K562 (cell line): ENCODE results near the gene COPS6. TPM values are rescaled to one million over a fixed set of nuclear protein-coding genes. Genes with fewer than 3 reads are reported as not detected.

Experiments
- ARNT ChIP-seq, 2 experiments: fragments of 450-650 bp; IDR thresholded peaks; 2 replicates each; pipeline ENCODE4 v1.6.1; 2016; ENCODE audit warnings: mild to moderate bottlenecking in 1 of 2
- BRD9 ChIP-seq: fragments of 450-650 bp; IDR thresholded peaks from 2 replicates; pipeline ENCODE4 v1.6.1; 2018; ENCODE audit warnings: low read depth; ENCODE audit not compliant: partially characterized antibody
- CHCHD3 ChIP-seq: fragments of 250-450 bp; sonication (Bioruptor Pico); IDR thresholded peaks from 2 replicates; pipeline ENCODE4 v2.1.2; 2022; ENCODE audit warnings: mild to moderate bottlenecking
- E2F8 ChIP-seq: fragments of 450-650 bp; IDR thresholded peaks from 2 replicates; pipeline ENCODE4 v1.7.1; 2018; ENCODE audit warnings: mild to moderate bottlenecking, low read depth; ENCODE audit not compliant: partially characterized antibody
- GTF3C2 ChIP-seq: IDR thresholded peaks from 3 replicates; pipeline ENCODE4 v1.6.1; 2011; ENCODE audit warnings: borderline replicate concordance, mild to moderate bottlenecking, moderate library complexity; ENCODE audit not compliant: insufficient read length; ENCODE audit errors: extremely low read depth
- HDAC3 ChIP-seq: fragments of 450-650 bp; IDR thresholded peaks from 2 replicates; pipeline ENCODE4 v1.6.1; 2018; ENCODE audit warnings: borderline replicate concordance, mild to moderate bottlenecking, moderate library complexity; ENCODE audit not compliant: partially characterized antibody
- HEY1 ChIP-seq: fragments of 250-450 bp; sonication (Bioruptor Pico); IDR thresholded peaks from 2 replicates; pipeline ENCODE4 v1.5.0; 2020; ENCODE audit warnings: mild to moderate bottlenecking, moderate library complexity, borderline replicate concordance
- MAZ ChIP-seq, 2 experiments: fragments of 450-650 bp in 1 of 2; sonication (generic) in 1 of 2; formaldehyde crosslinking; IDR thresholded peaks in 1 of 2; conservative IDR thresholded peaks in 1 of 2; 2 replicates each; pipeline versions ENCODE4 v1.4.0 to v1.5.0; 2020; ENCODE audit warnings: mild to moderate bottlenecking in 1 of 2, missing genetic modification reagents in 1 of 2
- ZNF165 ChIP-seq: fragments of 250-450 bp; sonication (Bioruptor Pico); IDR thresholded peaks from 2 replicates; pipeline ENCODE4 v1.4.0; 2020; ENCODE audit warnings: borderline replicate concordance
- ZNF217 ChIP-seq: sonication (generic); formaldehyde crosslinking; IDR thresholded peaks from 2 replicates; pipeline ENCODE4 v1.8.0; 2022; ENCODE audit warnings: mild to moderate bottlenecking, missing genetic modification reagents
- ZNF408 ChIP-seq: fragments of 250-450 bp; sonication (Bioruptor Pico); IDR thresholded peaks from 2 replicates; pipeline ENCODE4 v1.4.0; 2020; ENCODE audit warnings: low read depth, mild to moderate bottlenecking, moderate library complexity
- ZNF444 ChIP-seq: fragments of 250-450 bp; sonication (Bioruptor Pico); IDR thresholded peaks from 2 replicates; pipeline ENCODE4 v1.4.0; 2020; ENCODE audit warnings: mild to moderate bottlenecking, moderate library complexity
- polyA plus RNA-seq, 8 experiments: library from polyadenylated mRNA; depleted of rRNA in 4 of 8; stranded (reverse) in 5 of 8; unstranded in 3 of 8; fragments of >200 nt; fragmentation: Nextera tagmentation in 2 of 8; fragmentation: Illumina TruSeq in 1 of 8; extraction: Ambion mirVana in 2 of 8; extraction: Trizol in 1 of 8; gene quantifications; 2 replicates each; pipeline versions ENCODE4 v1.2.1 to v1.2.3, GENCODE V29; 2011 to 2014; ENCODE audit warnings: inconsistent platforms in 1 of 8, missing spikeins in 1 of 8
- total RNA-seq, 7 experiments: library from RNA; depleted of rRNA in 6 of 7; stranded (reverse); fragments of >200 nt in 6 of 7; fragmentation: Illumina TruSeq in 2 of 7; extraction: Trizol in 2 of 7; gene quantifications; 2 replicates each; pipeline versions ENCODE4 v1.2.1 to v1.2.3, GENCODE V29; 2011 to 2021; ENCODE audit warnings: low replicate concordance in 1 of 7
- TF ChIP-seq, protein P1 (sequence below), 3 experiments: fragments of 200-800 bp in 1 of 3; fragments of 250-450 bp in 1 of 3; fragments of 450-650 bp in 1 of 3; sonication (Bioruptor Pico) in 1 of 3; sonication (Bioruptor generic) in 1 of 3; formaldehyde crosslinking in 1 of 3; IDR thresholded peaks; 2 replicates each; pipeline versions ENCODE4 v1.6.1 to v1.8.0; 2016 to 2022; ENCODE audit warnings: mild to moderate bottlenecking in 2 of 3, missing genetic modification characterization in 2 of 3, missing compliant biosample characterization in 1 of 3, moderate library complexity in 1 of 3
- TF ChIP-seq, protein P2 (sequence below): fragments of 450-650 bp; IDR thresholded peaks from 2 replicates; pipeline ENCODE4 v1.7.0; 2016; ENCODE audit warnings: borderline replicate concordance

The COPS6 gene
- total and polyA plus RNA-seq, 9 of the 15 experiments (the other 6 are each of a cell fraction or from before 2014, with no cell fraction given), result 63.0 to 331 (median 168) TPM

DNA sequence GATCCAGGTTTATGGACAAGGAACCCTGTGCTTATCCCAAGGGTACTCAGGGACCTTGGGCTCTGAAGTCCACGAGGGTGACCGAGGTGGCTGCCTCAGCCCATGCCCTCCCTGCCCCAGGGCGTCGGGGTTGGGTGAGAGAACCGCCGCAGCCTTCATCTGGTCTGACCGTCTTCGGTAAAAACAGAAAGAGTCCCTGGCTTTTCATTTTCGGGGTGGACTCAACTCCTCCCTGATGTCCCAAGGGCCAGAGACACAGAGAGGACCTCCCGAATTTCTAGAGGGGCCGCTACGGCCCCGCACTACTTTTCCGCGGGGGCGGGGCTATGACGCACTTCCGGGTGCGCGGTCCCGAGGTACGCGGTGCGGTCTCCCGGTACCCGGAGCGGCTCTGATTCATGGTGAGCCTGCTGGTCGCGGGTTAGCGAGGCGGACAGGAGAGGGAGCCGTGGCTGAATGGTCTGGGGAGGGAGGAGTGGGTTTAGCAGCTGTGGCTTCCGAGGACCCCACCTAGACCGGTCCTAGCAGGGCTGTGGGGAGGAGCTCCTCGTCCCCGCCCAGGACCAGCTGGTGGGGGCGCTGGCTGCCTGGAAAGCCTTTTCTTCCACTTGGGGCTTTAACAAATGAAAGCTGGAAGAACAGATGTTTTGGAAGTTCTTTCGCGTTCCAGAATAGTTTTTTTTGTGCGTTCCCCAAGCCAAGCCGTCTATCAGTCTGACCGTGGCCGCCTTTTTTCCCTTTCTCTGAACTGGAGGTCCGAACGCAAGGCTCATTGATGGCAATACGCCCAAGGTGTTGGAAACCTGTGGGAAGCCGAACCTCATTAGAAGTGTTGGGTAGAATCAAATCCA, 39.1 kb upstream of the COPS6 start, which contains the start of gene ZSCAN21 (continued):
- TF ChIP-seq GTF3C2 (no peak), CHCHD3 (no peak), ZNF444 (CRISPR knock-in tag) (no peak), MAZ (CRISPR knock-in tag; conservative IDR thresholded peaks at IDR 0.05 in 1 of 2, IDR thresholded peaks at IDR 0.05 in 1 of 2) (peak; percentile 90 to 95), ZNF165 (CRISPR knock-in tag) (no peak), BRD9 (peak; percentile 44), ZNF408 (CRISPR knock-in tag) (no peak), HDAC3 (no peak), E2F8 (peak; percentile 91), ZNF217 (CRISPR knock-in tag) (no peak), HEY1 (CRISPR knock-in tag) (no peak), ARNT (IDR thresholded peaks at IDR 0.05) (no peak)
- TF ChIP-seq, protein P1, sequence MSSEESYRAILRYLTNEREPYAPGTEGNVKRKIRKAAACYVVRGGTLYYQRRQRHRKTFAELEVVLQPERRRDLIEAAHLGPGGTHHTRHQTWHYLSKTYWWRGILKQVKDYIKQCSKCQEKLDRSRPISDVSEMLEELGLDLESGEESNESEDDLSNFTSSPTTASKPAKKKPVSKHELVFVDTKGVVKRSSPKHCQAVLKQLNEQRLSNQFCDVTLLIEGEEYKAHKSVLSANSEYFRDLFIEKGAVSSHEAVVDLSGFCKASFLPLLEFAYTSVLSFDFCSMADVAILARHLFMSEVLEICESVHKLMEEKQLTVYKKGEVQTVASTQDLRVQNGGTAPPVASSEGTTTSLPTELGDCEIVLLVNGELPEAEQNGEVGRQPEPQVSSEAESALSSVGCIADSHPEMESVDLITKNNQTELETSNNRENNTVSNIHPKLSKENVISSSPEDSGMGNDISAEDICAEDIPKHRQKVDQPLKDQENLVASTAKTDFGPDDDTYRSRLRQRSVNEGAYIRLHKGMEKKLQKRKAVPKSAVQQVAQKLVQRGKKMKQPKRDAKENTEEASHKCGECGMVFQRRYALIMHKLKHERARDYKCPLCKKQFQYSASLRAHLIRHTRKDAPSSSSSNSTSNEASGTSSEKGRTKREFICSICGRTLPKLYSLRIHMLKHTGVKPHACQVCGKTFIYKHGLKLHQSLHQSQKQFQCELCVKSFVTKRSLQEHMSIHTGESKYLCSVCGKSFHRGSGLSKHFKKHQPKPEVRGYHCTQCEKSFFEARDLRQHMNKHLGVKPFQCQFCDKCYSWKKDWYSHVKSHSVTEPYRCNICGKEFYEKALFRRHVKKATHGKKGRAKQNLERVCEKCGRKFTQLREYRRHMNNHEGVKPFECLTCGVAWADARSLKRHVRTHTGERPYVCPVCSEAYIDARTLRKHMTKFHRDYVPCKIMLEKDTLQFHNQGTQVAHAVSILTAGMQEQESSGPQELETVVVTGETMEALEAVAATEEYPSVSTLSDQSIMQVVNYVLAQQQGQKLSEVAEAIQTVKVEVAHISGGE (CRISPR knock-in tag; IDR thresholded peaks at IDR 0.05), result peak in 2 of 3 experiments; percentile 66 to 87; a peak in 5 of 6 replicates
- TF ChIP-seq, protein P2, sequence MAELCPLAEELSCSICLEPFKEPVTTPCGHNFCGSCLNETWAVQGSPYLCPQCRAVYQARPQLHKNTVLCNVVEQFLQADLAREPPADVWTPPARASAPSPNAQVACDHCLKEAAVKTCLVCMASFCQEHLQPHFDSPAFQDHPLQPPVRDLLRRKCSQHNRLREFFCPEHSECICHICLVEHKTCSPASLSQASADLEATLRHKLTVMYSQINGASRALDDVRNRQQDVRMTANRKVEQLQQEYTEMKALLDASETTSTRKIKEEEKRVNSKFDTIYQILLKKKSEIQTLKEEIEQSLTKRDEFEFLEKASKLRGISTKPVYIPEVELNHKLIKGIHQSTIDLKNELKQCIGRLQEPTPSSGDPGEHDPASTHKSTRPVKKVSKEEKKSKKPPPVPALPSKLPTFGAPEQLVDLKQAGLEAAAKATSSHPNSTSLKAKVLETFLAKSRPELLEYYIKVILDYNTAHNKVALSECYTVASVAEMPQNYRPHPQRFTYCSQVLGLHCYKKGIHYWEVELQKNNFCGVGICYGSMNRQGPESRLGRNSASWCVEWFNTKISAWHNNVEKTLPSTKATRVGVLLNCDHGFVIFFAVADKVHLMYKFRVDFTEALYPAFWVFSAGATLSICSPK, result no peak
